ENCODE data around the gene PRAC2.
A peak's percentile ranks its signal among the peaks of the same experiment; 100 is the strongest.

The PRAC2 gene

DNA sequence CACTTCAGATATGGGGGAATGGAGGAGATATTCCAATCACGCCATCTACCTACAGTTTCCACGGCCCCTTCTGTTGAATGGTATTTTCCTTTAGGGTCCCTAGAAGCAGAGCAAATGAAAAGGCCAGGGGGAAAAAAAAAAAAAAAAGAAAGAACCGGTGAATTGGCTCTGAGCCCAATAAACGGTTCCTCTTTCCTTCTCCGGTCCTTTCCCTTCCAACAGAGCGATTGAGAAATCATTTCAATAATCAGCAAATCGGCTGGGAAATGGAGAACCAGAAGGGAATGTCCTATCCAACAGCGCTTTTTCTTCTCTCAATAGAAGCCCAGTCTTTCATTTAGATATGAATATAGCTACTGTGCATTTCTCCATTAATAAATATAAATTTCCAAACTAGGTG lies 32.4 kb downstream of the PRAC2 start:
- no peak for DNase-seq (ENCODE audit: low spot score)

DNA sequence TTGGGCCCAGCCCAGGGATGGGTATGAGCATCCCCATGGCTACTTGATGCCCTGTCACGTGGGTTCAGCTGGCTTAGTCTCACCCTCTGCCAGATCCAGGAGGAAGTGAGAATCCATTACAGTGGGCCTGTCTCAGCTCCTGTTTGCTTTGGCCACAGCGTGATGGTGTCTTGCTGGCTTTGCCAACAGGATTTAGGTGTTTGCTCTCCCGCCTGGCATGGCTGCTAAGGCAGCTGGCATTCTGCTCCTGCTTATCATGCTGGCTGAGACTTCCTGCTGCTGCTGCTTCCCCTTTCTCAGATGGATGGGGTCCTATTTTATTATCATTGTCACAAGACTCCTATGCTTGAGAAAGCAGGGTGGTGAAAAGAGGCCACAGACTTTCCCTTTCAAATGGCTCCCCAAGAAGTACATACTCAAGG lies 33.9 kb downstream of the PRAC2 start:
- no peak for DNase-seq (ENCODE audit: low spot score)

DNA sequence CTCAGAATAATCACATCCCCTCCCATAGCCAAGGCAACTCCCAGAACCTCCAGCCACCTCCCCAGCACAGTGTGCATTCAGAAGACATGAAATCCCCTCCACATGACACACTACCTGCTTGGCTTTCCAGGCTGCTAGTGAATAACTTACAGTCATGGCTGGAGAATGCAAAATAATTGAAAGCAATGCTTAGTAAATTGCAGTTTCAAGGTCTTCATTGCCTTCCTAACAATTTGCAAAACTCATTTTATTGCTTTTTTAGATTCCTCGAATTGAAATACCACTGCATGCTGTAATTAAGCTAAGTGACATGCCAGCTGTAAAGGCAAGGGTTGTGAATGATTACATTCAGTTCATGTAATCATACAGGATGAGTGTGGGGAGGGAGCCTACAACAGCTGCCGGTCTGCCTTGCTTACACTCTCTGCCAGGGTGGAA lies 34.6 kb downstream of the PRAC2 start:
- peak; percentile 21 for DNase-seq (ENCODE audit: low spot score)

DNA sequence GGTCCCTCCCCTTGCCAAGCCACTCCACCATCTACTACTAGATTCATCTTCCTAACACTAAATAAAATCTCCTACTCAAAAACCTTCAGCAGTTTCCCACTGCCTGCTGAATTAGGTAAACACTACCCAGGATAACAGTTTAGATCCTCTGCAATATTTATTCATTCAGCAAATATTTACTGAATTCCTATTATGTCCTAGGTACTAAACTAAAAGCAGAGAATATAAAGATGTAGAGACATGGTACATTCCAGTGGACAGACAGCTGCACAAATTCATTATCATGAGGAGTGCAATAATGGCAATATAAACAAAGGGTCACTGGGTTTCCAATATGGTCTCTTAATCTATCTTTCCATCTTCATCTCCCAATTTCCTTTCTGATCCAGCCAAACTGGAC lies 36.3 kb downstream of the PRAC2 start:
- no peak for DNase-seq (ENCODE audit: low spot score)

DNA sequence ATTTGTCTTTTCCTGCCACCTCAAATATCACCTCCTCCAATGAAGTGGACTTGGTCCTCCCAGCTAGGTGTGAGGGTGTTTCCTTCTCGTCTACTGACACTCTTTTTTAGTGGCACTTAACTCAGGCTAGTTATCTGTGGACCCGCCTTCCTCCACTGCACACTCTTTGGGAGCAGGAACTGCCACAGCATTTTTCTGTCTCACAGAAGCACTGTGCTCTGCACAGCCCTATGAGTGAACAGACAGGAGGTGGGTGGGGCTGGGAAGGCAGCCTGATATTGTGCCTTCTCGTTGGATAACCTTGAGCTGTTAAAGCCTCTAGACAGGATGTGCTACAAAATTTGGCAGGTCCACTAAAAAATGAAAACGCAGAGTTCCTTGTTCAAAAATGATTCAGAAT lies 37.4 kb downstream of the PRAC2 start:
- no peak for DNase-seq (ENCODE audit: low spot score)

DNA sequence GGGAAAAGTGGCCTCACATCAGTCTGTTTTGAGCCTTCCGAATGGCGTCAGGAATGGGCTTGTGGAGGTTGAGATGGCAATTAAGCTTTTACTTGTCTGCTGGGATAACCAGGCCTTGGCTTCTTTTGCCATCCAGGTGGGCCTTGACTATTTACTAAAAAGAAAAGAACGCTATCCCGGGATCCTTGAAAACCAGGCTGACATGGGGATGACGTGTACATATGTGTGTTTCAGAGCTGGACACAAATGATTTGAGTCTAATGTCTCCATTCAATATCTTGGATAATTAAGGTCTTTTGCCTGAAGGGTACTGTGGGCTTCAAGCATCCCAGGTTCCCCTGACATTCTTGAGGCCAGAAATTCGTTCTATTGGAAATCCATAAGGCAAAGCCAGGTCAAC lies 38.1 kb downstream of the PRAC2 start:
- no peak for DNase-seq (ENCODE audit: low spot score)

DNA sequence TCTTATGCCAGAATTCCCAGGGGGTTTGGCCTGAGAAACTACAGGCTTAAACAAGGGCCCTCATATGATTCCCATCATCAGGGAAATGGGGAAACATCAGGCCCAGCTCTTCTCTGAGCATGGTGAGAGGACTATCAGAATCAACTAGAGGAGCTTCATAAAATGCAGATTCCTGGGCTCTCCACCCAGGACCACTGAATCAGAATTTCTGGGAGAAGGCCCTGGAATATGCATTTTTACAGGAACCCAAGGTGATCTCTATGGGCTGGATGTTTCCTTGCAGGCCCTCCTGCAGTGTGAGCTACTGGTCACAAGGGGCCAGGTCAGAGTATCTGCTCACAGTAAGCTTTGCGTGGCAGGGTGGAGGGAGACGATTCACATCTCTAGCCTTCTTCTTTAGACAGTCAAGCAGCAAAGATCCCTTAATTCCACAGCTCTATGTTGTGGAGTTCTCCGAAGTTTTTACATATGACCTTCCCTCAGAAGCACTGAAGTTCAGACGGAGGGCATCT lies 44.3 kb downstream of the PRAC2 start:
- no peak for DNase-seq (ENCODE audit: low spot score)

DNA sequence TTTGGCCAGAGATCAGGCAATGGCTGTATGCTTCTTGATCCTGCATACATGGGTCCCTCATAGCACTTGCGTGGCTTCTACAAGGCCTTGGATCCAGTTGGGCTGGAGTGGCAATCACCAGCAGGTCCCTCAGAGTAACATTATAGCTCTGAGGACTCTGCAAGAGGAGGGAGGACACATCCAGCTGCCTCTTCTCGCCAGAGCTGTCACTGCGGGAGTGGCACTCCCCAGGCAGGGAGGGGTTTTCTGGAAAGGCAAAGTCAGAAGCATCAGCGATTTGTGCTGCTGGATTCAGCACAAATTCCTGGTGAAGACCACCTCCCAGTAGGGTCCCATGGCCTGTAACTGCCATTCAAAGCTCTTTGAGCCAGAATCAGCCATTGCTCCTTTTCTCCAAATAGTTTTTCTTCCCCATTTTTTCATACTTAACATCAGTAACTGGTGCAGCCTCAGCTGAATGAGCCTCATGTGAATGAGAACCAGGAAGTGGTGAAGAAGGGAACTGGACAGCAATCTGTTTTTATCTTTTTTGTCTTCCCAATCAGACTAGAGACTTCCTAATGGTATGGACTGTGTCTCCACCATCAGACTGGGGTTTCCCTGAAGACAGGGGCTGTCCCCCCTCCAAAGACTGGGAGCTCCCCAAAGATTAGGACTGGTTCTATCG lies 46.2 kb downstream of the PRAC2 start:
- DNase-seq (ENCODE audit: low spot score) = no peak

DNA sequence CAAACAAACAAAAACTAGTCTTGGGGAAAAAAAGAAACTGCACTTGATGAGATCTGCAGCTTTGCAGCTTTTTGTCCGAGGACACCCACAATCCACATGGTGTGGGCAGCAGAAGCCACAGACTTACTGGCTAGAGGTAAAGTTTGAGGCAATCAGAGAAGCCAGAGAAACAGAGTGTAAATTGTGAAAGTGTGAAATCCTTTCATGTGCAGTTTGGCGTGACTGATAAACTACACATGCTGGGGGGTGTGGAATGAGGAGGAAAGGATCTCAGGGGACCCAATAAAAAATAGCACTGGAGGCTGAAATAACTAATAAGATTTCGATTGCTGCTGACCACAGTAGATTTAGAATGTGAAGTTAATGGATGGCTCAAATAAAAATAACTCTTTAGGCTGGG lies 48.0 kb downstream of the PRAC2 start:
- no peak for DNase-seq (ENCODE audit: low spot score)

DNA sequence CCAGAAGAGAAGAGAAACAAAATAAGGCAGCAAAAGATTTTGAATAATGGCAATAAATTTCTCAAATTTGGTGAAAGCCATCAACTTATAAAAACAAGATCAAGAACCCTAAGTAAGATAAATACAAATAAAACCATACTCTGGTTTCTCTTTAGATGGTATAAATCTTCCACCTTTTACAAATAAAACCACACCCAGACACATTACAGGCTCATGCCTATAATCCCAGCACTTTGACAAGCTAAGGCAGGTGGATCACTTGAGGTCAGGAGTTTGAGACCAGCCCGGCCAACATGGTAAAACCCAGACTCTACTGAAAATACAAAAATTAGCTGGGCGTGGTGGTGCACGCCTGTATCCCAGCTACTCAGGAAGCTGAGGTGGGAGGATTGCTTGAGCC lies 50.3 kb downstream of the PRAC2 start:
- no peak for DNase-seq (ENCODE audit: low spot score)
